ENCODE results near the gene ALDH1B1.

Gene ALDH1B1

DNA sequence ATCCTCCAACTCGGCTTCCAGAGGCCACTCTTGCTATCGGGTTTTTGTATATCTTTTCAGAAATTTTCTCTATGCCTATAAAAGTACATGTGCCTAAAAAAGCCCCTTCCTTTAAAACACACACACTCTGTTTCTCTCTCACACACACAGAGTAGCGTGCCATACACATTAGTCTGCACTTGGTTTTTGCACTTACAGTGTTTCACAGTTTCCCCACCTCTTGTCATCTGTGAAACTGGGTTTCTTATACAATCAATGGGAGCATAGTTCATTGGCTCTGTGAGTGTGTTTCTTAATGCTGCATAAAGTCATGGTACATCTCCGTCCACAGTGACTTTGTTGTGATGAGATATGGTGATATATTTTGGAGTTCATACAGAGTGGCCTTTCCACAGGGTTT lies 32.4 kb downstream of the ALDH1B1 start:
- Histone ChIP-seq H3K27ac (ENCODE audit: poor library complexity, severe bottlenecking) (no peak overlapping the region), H3K4me3 (ENCODE audit: severe bottlenecking) (no peak overlapping the region), H3K4me1 (ENCODE audit: insufficient read depth, poor library complexity, severe bottlenecking) (no peaks in the 10 kb centered on the region), H3K36me3 (ENCODE audit: low read depth) (no peaks in the 10 kb centered on the region), H3K27me3 (ENCODE audit: insufficient read depth, poor library complexity, severe bottlenecking) (peaks cover 26% of the 10 kb centered on the region), H3K9me3 (ENCODE audit: severe bottlenecking) (no peaks in the 10 kb centered on the region)
- TF ChIP-seq, protein P1, sequence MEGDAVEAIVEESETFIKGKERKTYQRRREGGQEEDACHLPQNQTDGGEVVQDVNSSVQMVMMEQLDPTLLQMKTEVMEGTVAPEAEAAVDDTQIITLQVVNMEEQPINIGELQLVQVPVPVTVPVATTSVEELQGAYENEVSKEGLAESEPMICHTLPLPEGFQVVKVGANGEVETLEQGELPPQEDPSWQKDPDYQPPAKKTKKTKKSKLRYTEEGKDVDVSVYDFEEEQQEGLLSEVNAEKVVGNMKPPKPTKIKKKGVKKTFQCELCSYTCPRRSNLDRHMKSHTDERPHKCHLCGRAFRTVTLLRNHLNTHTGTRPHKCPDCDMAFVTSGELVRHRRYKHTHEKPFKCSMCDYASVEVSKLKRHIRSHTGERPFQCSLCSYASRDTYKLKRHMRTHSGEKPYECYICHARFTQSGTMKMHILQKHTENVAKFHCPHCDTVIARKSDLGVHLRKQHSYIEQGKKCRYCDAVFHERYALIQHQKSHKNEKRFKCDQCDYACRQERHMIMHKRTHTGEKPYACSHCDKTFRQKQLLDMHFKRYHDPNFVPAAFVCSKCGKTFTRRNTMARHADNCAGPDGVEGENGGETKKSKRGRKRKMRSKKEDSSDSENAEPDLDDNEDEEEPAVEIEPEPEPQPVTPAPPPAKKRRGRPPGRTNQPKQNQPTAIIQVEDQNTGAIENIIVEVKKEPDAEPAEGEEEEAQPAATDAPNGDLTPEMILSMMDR (IDR thresholded peaks at IDR 0.05; ENCODE audit: poor library complexity, severe bottlenecking) = no peak
- no peak for ATAC-seq (ENCODE audit: low read depth)
- DNase-seq (ENCODE audit: low spot score) = no peak

DNA sequence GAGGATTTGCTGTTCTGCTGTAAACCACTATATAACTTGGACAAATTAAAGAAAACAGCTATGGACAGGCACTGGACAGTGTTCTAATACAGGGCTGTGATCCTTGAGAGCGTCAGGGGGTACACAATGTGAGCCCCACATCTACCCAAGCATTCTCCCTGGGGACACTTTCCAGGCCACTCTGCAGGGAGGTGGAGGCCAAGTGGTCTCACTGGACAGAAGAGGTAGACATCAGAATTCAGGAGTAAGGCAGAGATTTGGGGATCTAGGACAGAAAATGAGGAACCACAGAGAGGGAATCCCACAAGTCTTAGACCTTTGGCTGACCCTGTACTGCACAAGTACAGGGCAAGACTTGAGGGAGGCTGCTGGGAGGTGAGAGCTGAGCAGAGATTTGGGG lies 35.6 kb downstream of the ALDH1B1 start:
- no peak for ATAC-seq (ENCODE audit: low read depth)
- Histone ChIP-seq H3K4me3 (ENCODE audit: severe bottlenecking) (no peak overlapping the region), H3K9me3 (ENCODE audit: severe bottlenecking) (no peaks in the 10 kb centered on the region), H3K36me3 (ENCODE audit: low read depth) (no peaks in the 10 kb centered on the region), H3K27me3 (ENCODE audit: insufficient read depth, poor library complexity, severe bottlenecking) (peaks cover 18% of the 10 kb centered on the region), H3K4me1 (ENCODE audit: insufficient read depth, poor library complexity, severe bottlenecking) (no peaks in the 10 kb centered on the region), H3K27ac (ENCODE audit: poor library complexity, severe bottlenecking) (no peak overlapping the region)
- DNase-seq (ENCODE audit: low spot score) = no peak
- TF ChIP-seq, protein P1 (IDR thresholded peaks at IDR 0.05; ENCODE audit: poor library complexity, severe bottlenecking) = no peak

DNA sequence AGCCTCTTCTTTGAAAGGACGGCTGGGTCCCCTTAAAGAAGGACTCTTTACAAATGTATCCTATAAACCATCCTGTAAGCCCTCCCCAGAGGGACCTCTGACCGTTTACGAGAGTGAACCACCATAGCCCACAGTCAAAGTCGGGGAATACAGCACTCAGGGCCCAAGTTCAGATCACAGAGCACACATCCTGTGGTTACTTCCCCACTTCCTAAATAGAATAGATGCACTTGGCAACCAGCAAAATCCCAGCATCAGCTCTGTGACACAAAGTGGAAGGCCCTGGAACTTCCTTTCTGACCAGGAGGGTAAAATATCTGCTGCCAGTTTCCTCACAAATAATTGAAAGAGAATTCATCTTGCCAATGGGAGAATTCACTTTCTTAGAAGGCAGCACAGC lies 38.6 kb downstream of the ALDH1B1 start:
- TF ChIP-seq, protein P1 (IDR thresholded peaks at IDR 0.05; ENCODE audit: poor library complexity, severe bottlenecking) = no peak
- no peaks in the 10 kb centered on the region for H3K36me3 ChIP-seq (ENCODE audit: low read depth)
- H3K27ac ChIP-seq (ENCODE audit: poor library complexity, severe bottlenecking) = no peak overlapping the region
- no peaks in the 10 kb centered on the region for H3K9me3 ChIP-seq (ENCODE audit: severe bottlenecking)
- H3K27me3 ChIP-seq (ENCODE audit: insufficient read depth, poor library complexity, severe bottlenecking) = no peaks in the 10 kb centered on the region
- ATAC-seq (ENCODE audit: low read depth) (no peak), DNase-seq (ENCODE audit: low spot score) (no peak)
- H3K4me1 ChIP-seq (ENCODE audit: insufficient read depth, poor library complexity, severe bottlenecking) = no peaks in the 10 kb centered on the region
- H3K4me3 ChIP-seq (ENCODE audit: severe bottlenecking) = no peak overlapping the region

DNA sequence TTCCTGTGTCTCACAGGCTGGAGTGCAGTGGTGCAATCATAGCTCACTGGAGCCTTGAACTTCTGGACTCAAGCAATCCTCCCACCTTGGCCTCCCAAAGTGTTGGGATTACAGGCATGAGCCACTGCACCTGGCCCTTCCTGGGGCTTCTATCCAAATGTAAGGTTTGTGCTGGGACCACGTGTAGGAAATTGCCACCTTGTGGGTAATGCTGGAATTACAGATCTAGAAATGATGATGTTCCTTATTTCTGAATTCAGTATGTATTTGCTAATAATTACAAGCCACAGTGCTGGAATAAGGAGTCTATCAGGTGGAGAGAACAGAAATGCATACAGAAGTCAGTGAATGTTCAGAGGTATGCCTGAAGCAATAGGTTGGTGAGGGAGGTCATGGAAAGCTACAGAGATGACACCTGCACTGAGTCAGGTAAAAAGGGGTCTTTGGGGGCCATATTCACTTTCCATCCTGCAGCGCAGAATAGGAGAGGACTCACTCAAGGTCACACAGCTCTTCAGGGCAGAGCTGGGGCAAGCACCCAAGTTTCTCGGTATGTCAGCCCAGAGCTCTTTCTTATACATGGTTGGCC lies 40.5 kb downstream of the ALDH1B1 start:
- peak; percentile 46; the same call in 1 of the 3 replicates for ATAC-seq (ENCODE audit: low read depth)
- Histone ChIP-seq H3K27ac (ENCODE audit: poor library complexity, severe bottlenecking) (no peak overlapping the region), H3K4me3 (ENCODE audit: severe bottlenecking) (no peak overlapping the region), H3K36me3 (ENCODE audit: low read depth) (no peaks in the 10 kb centered on the region), H3K4me1 (ENCODE audit: insufficient read depth, poor library complexity, severe bottlenecking) (peaks cover 6% of the 10 kb centered on the region), H3K9me3 (ENCODE audit: severe bottlenecking) (no peaks in the 10 kb centered on the region), H3K27me3 (ENCODE audit: insufficient read depth, poor library complexity, severe bottlenecking) (no peaks in the 10 kb centered on the region)
- TF ChIP-seq, protein P1 (IDR thresholded peaks at IDR 0.05; ENCODE audit: poor library complexity, severe bottlenecking) = peak; percentile 71
- no peak for DNase-seq (ENCODE audit: low spot score)

DNA sequence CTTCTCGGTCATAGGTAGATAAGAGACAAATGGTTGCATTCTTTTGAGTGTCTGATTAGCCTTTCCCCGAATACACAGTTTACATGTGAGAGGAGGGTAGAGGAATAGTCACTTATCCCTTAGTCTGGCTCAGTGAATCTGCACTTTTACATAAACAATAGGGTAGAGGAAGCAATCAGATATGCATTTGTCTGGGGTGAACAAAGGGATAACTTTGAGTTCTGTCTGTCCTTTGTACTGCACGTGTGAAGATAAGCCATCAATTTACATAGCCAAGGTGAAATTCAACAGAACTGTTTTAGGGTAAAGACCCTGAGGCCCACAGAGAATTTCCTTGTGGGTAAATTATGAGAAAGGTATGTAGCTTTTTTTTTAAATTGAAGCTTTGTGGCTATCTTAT lies 41.9 kb downstream of the ALDH1B1 start:
- Histone ChIP-seq H3K4me3 (ENCODE audit: severe bottlenecking) (no peak overlapping the region), H3K27ac (ENCODE audit: poor library complexity, severe bottlenecking) (no peak overlapping the region), H3K36me3 (ENCODE audit: low read depth) (no peaks in the 10 kb centered on the region)

More for the DNA sequence above, 41.9 kb downstream of the ALDH1B1 start:
- TF ChIP-seq, protein P1 (IDR thresholded peaks at IDR 0.05; ENCODE audit: poor library complexity, severe bottlenecking) = no peak
- no peaks in the 10 kb centered on the region for H3K9me3 ChIP-seq (ENCODE audit: severe bottlenecking)
- H3K27me3 ChIP-seq (ENCODE audit: insufficient read depth, poor library complexity, severe bottlenecking) = no peaks in the 10 kb centered on the region
- H3K4me1 ChIP-seq (ENCODE audit: insufficient read depth, poor library complexity, severe bottlenecking) = peaks cover 6% of the 10 kb centered on the region
- no peak for ATAC-seq (ENCODE audit: low read depth)
- DNase-seq (ENCODE audit: low spot score) = no peak
